Gastrocnemius medialis (tissue), 4 donors: ENCODE results near the gene NELFB. TPM values are rescaled to one million over a fixed set of nuclear protein-coding genes. Genes with fewer than 3 reads are reported as not detected.
"Not testable (repeated sequence)": the region's sequence is repeated elsewhere in the genome, so short reads cannot be mapped to it uniquely, and the experiment has no call there.

ENCODE experiments used
- ATAC-seq, 2 donors: fragments of 150-250 bp; one replicate each; pipeline ENCODE4 v1.9.1; 2016
- DNase-seq, 2 donors: peaks; one replicate each; pipeline ENCODE4 v3.0.0-alpha.2; 2019
- H3K27ac ChIP-seq, 4 donors: fragments of 200-600 bp; sonication (generic); 1 replicate in 1 of 4; 2 replicates in 3 of 4; pipeline ENCODE4 v1.5.1; 2016 to 2018; ENCODE audit warnings: mild to moderate bottlenecking in 2 of 4, moderate library complexity in 1 of 4
- H3K27me3 ChIP-seq, 3 donors: fragments of 200-600 bp; sonication (generic) in 2 of 3; 1 replicate in 1 of 3; 2 replicates in 2 of 3; pipeline versions ENCODE4 v1.5.1 to v1.6.0; 2016 to 2019; ENCODE audit warnings: mild to moderate bottlenecking in 1 of 3, moderate library complexity in 1 of 3
- H3K36me3 ChIP-seq, 2 donors: fragments of 200-600 bp; sonication (generic) in 1 of 2; one replicate each; pipeline ENCODE4 v1.5.1; 2017 to 2018
- H3K4me1 ChIP-seq, 2 donors: fragments of 200-600 bp; sonication (generic) in 1 of 2; one replicate each; pipeline ENCODE4 v1.5.1; 2016 to 2017; ENCODE audit warnings: mild to moderate bottlenecking in 2 of 2
- H3K4me3 ChIP-seq, 4 donors: fragments of 200-600 bp; sonication (generic) in 3 of 4; 1 replicate in 1 of 4; 2 replicates in 3 of 4; pipeline ENCODE4 v1.5.1; 2016 to 2019; ENCODE audit warnings: mild to moderate bottlenecking in 2 of 4
- H3K9me3 ChIP-seq, 3 donors: fragments of 200-600 bp; sonication (generic) in 2 of 3; 1 replicate in 1 of 3; 2 replicates in 2 of 3; pipeline ENCODE4 v1.5.1; 2016 to 2019
- POLR2A ChIP-seq, 2 donors: fragments of 450-650 bp; IDR thresholded peaks; one replicate each; pipeline ENCODE4 v1.6.1; 2017; ENCODE audit warnings: antibody characterized with exemption in 2 of 2, mild to moderate bottlenecking in 2 of 2, moderate library complexity in 2 of 2
- in situ Hi-C, 4 donors: fragments of 200-750 bp; cut with MboI; loops; one replicate each; pipeline versions ENCODE4 v1.15.0 to v1.8.0; 2017; ENCODE audit warnings: low sequenced_read_pairs in 4 of 4
- intact Hi-C: fragments of 100-400 bp; cut with DNase I; formaldehyde crosslinking; loops from one replicate; pipeline ENCODE4 v1.15.1; 2023; ENCODE audit warnings: low total_unique reads
- total RNA-seq, 4 donors: library from RNA; depleted of rRNA; stranded (reverse); fragments of >200 nt; gene quantifications; one replicate each; pipeline versions ENCODE4 v1.1.0 to v1.2.3, GENCODE V29; 2016
- TF ChIP-seq, protein P1 (sequence below), 5 experiments: fragments of 450-650 bp in 3 of 5; fragments of 200-600 bp in 2 of 5; sonication (generic) in 2 of 5; IDR thresholded peaks in 4 of 5; conservative IDR thresholded peaks in 1 of 5; 1 replicate in 4 of 5; 2 replicates in 1 of 5; pipeline ENCODE4 v1.5.1; 2016 to 2019; ENCODE audit warnings: antibody characterized with exemption in 5 of 5, mild to moderate bottlenecking in 3 of 5, moderate library complexity in 3 of 5

NELFB gene
- total RNA-seq, 4 donors from 2014 or later = 21.6 to 61.5 (median 39.4) TPM

GRCh38 chr9:137242269-137243203 is 12.6 kb upstream of the NELFB start:
- Histone ChIP-seq H3K36me3 (peaks cover 0 to 23% of the 10 kb centered on the region in 2 donors), H3K4me3 (peak overlapping the region; percentile 75 to 100 (median 85)), H3K4me1 (peaks cover 53 to 68% of the 10 kb centered on the region in 2 donors), H3K27me3 (no peaks in the 10 kb centered on the region), H3K9me3 (no peaks in the 10 kb centered on the region), H3K27ac (peak overlapping the region; percentile 89 to 98 (median 93))
- intact Hi-C loops (loop anchor here (5.0 kb wide), 1 partner anchor 40 kb away; the partner anchor contains the start of gene TPRN), in situ Hi-C loops (no loop called here)
- DNase-seq (no peak), ATAC-seq (no peak)
- TF ChIP-seq POLR2A (IDR thresholded peaks at IDR 0.05) = no peak
- TF ChIP-seq, protein P1, sequence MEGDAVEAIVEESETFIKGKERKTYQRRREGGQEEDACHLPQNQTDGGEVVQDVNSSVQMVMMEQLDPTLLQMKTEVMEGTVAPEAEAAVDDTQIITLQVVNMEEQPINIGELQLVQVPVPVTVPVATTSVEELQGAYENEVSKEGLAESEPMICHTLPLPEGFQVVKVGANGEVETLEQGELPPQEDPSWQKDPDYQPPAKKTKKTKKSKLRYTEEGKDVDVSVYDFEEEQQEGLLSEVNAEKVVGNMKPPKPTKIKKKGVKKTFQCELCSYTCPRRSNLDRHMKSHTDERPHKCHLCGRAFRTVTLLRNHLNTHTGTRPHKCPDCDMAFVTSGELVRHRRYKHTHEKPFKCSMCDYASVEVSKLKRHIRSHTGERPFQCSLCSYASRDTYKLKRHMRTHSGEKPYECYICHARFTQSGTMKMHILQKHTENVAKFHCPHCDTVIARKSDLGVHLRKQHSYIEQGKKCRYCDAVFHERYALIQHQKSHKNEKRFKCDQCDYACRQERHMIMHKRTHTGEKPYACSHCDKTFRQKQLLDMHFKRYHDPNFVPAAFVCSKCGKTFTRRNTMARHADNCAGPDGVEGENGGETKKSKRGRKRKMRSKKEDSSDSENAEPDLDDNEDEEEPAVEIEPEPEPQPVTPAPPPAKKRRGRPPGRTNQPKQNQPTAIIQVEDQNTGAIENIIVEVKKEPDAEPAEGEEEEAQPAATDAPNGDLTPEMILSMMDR (IDR thresholded peaks at IDR 0.05 in 4 of 5, conservative IDR thresholded peaks at IDR 0.05 in 1 of 5) = no peak

GRCh38 chr9:137243266-137243625 is 11.9 kb upstream of the NELFB start:
- DNase-seq, ATAC-seq, H3K9me3 ChIP-seq, H3K4me3 ChIP-seq, in situ Hi-C loops, H3K27me3 ChIP-seq: not testable (repeated sequence)
- Histone ChIP-seq H3K27ac (peak overlapping the region in 2 of 4 donors; percentile 93 to 98), H3K36me3 (peaks cover 0 to 23% of the 10 kb centered on the region in 2 donors), H3K4me1 (peaks cover 53 to 67% of the 10 kb centered on the region in 2 donors)
- intact Hi-C loops = loop anchor here (5.0 kb wide), 1 partner anchor 41 kb away; the partner anchor contains the start of gene TPRN

GRCh38 chr9:137243626-137244485 is 11.3 kb upstream of the NELFB start:
- TF ChIP-seq, protein P1 (IDR thresholded peaks at IDR 0.05 in 4 of 5, conservative IDR thresholded peaks at IDR 0.05 in 1 of 5) = no peak
- no peak for TF ChIP-seq POLR2A (IDR thresholded peaks at IDR 0.05)
- no peak for ATAC-seq
- in situ Hi-C loops = no loop called here
- no peak overlapping the region for H3K4me3 ChIP-seq
- H3K36me3 ChIP-seq = peaks cover 0 to 23% of the 10 kb centered on the region in 2 donors
- intact Hi-C loops = loop anchor here (5.0 kb wide), 1 partner anchor 42 kb away; the partner anchor contains the start of gene TPRN
- H3K9me3 ChIP-seq = no peaks in the 10 kb centered on the region
- no peaks in the 10 kb centered on the region for H3K27me3 ChIP-seq
- H3K27ac ChIP-seq = peak overlapping the region in 2 of 4 donors; percentile 46 to 98
- H3K4me1 ChIP-seq = peaks cover 47 to 61% of the 10 kb centered on the region in 2 donors
- DNase-seq = no peak

- H3K27ac ChIP-seq = peak overlapping the region in 2 of 4 donors; percentile 46 to 98
- no peak for DNase-seq
- no peaks in the 10 kb centered on the region for H3K27me3 ChIP-seq
- intact Hi-C loops = loop anchor here (5.0 kb wide), 1 partner anchor 42 kb away; the partner anchor contains the start of gene TPRN
- peaks cover 0 to 23% of the 10 kb centered on the region in 2 donors for H3K36me3 ChIP-seq
- no peaks in the 10 kb centered on the region for H3K9me3 ChIP-seq
- in situ Hi-C loops = no loop called here
- TF ChIP-seq, protein P1 (IDR thresholded peaks at IDR 0.05 in 4 of 5, conservative IDR thresholded peaks at IDR 0.05 in 1 of 5) = no peak
- no peak for TF ChIP-seq POLR2A (IDR thresholded peaks at IDR 0.05)
- no peak for ATAC-seq
- H3K4me1 ChIP-seq = peaks cover 38 to 53% of the 10 kb centered on the region in 2 donors
- H3K4me3 ChIP-seq = no peak overlapping the region
These were observed 10.4 kb upstream of the NELFB start for GRCh38 chr9:137244486-137245449.
